Lower lobe of right lung (tissue), 2 donors: Measurements from ENCODE around the gene GLIS1. TPM values are rescaled to one million over a fixed set of nuclear protein-coding genes. Genes with fewer than 3 reads are reported as not detected.

ENCODE experiments used
- ATAC-seq, 2 donors: fragments of 200-7000 bp; cut with Tn5 transposase; one replicate each; pipeline ENCODE4 v1.9.1; 2020 to 2022; ENCODE audit warnings: mild to moderate bottlenecking in 2 of 2, moderate library complexity in 2 of 2
- DNase-seq: peaks from one replicate; pipeline ENCODE4 v3.0.0-alpha.2; 2020
- H3K27ac ChIP-seq: fragments of 200-600 bp; one replicate; pipeline ENCODE4 v1.8.0; 2022
- H3K27me3 ChIP-seq: fragments of 200-600 bp; one replicate; pipeline ENCODE4 v1.8.0; 2022; ENCODE audit warnings: low read depth
- H3K36me3 ChIP-seq: fragments of 200-600 bp; one replicate; pipeline ENCODE4 v1.8.0; 2022; ENCODE audit warnings: mild to moderate bottlenecking
- H3K4me1 ChIP-seq: fragments of 200-600 bp; one replicate; pipeline ENCODE4 v1.8.0; 2022
- H3K4me3 ChIP-seq: fragments of 200-600 bp; one replicate; pipeline ENCODE4 v1.8.0; 2022; ENCODE audit warnings: mild to moderate bottlenecking
- H3K9me3 ChIP-seq: fragments of 200-600 bp; one replicate; pipeline ENCODE4 v1.8.0; 2022
- intact Hi-C: fragments of 100-400 bp; cut with DNase I; formaldehyde crosslinking; loops from one replicate; pipeline ENCODE4 v1.11.0; 2022
- total RNA-seq: library from RNA; stranded (reverse); fragmentation: NEBNext Ultra II Directional; extraction: Animal tissue kit (Norgen Biotek cat#: 25700); gene quantifications from one replicate; pipeline ENCODE4 v1.2.1, GENCODE V29; 2021
- TF ChIP-seq, protein P1 (sequence below): fragments of 200-600 bp; IDR thresholded peaks from one replicate; pipeline ENCODE4 v1.8.0; 2022; ENCODE audit warnings: antibody characterized with exemption, mild to moderate bottlenecking
- donor health status: DM: no; HTN: yes; CAD: no; lungs with severe emphysema.

Gene GLIS1
- total RNA-seq, 1 donor from 2014 or later: not detected

DNA sequence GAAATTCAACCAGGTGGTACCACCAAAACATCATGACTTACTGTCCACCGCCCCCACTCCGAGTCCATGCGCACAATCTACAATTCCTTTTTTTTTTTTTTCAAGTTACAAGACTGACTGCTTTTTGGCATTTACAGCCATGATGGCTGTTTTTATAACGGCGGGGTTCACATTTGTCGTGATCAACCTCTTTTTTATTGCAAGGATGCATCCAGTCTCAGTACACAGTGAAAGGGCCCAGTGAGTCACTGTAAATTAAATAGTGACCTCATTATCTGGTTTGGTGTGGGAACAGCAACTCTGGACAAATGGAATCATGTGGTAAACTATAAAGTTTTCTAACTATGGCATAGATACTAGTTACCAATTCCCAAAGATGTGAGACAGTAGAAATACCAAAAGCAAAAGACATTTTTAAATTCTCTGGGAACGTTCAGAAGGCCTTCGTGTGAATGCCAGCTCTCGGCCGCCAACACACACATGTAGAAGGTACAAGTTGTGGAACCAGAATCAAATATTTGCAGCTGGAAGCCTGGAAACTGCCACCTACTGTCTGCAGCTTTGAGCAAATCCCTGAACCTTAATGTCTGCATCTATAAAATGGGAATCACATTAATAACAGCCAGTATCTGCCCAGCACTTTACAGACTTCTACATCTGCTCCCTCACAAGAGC is 4.9 kb downstream of the GLIS1 start:
- Histone ChIP-seq H3K27ac (no peak overlapping the region), H3K36me3 (no peaks in the 10 kb centered on the region), H3K27me3 (peaks cover 31% of the 10 kb centered on the region), H3K4me3 (no peak overlapping the region), H3K4me1 (peaks cover 14% of the 10 kb centered on the region), H3K9me3 (no peaks in the 10 kb centered on the region)
- no peak for DNase-seq
- no peak for ATAC-seq
- TF ChIP-seq, protein P1, sequence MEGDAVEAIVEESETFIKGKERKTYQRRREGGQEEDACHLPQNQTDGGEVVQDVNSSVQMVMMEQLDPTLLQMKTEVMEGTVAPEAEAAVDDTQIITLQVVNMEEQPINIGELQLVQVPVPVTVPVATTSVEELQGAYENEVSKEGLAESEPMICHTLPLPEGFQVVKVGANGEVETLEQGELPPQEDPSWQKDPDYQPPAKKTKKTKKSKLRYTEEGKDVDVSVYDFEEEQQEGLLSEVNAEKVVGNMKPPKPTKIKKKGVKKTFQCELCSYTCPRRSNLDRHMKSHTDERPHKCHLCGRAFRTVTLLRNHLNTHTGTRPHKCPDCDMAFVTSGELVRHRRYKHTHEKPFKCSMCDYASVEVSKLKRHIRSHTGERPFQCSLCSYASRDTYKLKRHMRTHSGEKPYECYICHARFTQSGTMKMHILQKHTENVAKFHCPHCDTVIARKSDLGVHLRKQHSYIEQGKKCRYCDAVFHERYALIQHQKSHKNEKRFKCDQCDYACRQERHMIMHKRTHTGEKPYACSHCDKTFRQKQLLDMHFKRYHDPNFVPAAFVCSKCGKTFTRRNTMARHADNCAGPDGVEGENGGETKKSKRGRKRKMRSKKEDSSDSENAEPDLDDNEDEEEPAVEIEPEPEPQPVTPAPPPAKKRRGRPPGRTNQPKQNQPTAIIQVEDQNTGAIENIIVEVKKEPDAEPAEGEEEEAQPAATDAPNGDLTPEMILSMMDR: no peak
- intact Hi-C loops: no loop called here

DNA sequence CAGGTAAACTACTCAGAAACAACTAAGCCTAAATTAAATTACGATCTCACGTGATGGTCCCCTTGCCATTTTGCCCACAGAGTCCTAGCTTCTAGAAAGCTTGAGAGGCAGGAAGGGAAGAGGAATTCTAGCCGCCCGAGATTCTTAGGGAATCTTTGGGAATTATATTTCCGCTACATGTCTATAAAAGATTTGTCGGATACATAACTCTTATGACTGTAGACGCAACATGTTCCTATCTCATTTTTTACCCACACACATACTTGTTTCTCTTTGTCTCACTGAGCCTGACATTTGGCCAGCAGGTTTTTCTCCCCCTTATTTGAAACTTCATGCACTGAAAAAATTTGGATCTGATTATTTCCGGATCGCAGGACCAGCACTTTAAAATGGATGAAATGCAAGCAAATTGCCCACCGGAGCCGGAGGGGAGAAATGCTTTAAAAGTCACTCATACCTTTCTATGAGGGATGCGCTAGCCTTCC is 5.5 kb downstream of the GLIS1 start:
- no peak overlapping the region for H3K27ac ChIP-seq
- no peak for ATAC-seq

DNA sequence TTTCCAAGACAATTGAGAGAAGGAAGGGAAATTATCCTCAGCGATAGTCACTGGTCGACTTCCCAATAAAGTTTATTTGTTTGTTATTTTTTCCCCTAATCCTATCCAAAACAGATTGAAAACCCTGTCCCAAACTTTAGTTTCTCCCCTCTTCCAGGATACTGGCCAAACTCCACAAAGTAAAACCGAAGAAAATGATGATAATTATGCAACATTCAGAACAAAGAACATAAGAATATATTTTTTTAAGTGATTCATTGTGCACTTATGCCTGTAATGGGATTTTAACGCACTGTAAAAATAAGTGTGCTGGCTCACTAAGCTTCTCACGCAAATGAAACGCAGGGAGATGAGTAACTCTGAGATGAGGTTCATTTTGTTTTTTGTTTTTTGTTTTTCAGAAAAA is 6.0 kb downstream of the GLIS1 start:
- Histone ChIP-seq H3K27ac (no peak overlapping the region), H3K9me3 (no peaks in the 10 kb centered on the region), H3K4me3 (no peak overlapping the region), H3K36me3 (no peaks in the 10 kb centered on the region), H3K4me1 (peaks cover 5% of the 10 kb centered on the region), H3K27me3 (peaks cover 27% of the 10 kb centered on the region)
- TF ChIP-seq, protein P1: no peak
- no peak for ATAC-seq
- intact Hi-C loops: no loop called here
- DNase-seq: no peak

More for the DNA sequence above, 5.5 kb downstream of the GLIS1 start:
- Histone ChIP-seq H3K36me3 (no peaks in the 10 kb centered on the region), H3K4me3 (no peak overlapping the region), H3K27me3 (peaks cover 30% of the 10 kb centered on the region), H3K4me1 (peaks cover 11% of the 10 kb centered on the region), H3K9me3 (no peaks in the 10 kb centered on the region)
- no peak for DNase-seq
- intact Hi-C loops: no loop called here
- TF ChIP-seq, protein P1: no peak

DNA sequence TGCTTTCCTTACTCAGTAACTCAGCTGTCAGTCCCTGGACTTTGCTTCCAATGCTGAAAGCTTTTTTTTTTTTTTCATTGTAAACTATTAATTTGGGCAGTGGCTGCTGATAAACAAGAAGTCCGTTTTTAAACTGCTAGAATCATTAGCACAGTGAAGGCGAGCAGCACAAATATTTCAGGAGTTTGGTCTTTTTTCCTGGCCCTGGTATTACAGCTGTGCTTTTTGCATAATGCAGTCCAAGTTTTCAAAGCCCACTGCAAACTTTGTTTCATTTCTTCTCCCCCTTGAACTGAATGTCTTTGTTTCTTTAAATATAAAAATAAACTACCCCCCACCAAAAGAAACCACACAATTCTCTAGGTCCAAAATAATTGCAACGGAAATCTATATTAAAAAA is 6.6 kb downstream of the GLIS1 start:
- DNase-seq (no peak), ATAC-seq (no peak)
- intact Hi-C loops: no loop called here
- Histone ChIP-seq H3K9me3 (no peaks in the 10 kb centered on the region), H3K4me1 (peaks cover under 1% of the 10 kb centered on the region), H3K27me3 (peaks cover 21% of the 10 kb centered on the region), H3K27ac (no peak overlapping the region), H3K4me3 (no peak overlapping the region), H3K36me3 (no peaks in the 10 kb centered on the region)
- TF ChIP-seq, protein P1: no peak

DNA sequence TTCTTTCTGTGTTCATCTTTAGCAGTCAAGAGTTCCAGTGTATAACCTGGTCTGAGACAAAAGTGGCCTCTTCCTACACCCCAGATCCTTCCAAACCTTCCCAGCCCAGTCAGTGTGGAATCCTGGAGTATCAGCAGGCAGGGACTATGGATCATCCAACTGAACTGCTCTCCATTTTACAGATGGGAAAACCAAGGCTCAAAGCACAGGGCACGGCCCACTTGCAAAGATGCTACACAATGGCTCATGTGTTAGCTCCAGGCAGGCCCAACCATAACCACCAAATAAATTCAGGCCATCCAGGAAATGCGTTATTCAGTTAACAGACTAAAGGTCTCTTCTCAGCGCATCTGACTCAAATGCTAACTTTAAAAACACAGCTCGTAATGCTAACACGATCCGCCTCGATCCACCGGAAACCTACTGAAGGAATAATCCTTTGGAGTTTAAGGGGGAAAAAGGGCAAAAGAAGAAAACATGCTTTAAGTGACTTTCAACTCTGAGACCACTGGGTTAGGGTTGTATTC is 7.1 kb downstream of the GLIS1 start:
- DNase-seq (no peak), ATAC-seq (no peak)
- TF ChIP-seq, protein P1: no peak
- H3K27me3 ChIP-seq: peaks cover 16% of the 10 kb centered on the region
- intact Hi-C loops: no loop called here
- no peaks in the 10 kb centered on the region for H3K9me3 ChIP-seq
- no peak overlapping the region for H3K27ac ChIP-seq
- no peaks in the 10 kb centered on the region for H3K36me3 ChIP-seq
- H3K4me3 ChIP-seq: no peak overlapping the region
- H3K4me1 ChIP-seq: no peaks in the 10 kb centered on the region
